WTC11 (cell line): ENCODE measurements around the gene SPATA13.

Source experiments
- CTCF ChIP-seq: fragments of 200-600 bp; IDR thresholded peaks from 2 replicates; pipeline ENCODE4 v1.8.0; 2022; ENCODE audit warnings: antibody characterized with exemption
- MXD4 ChIP-seq: fragments of 250-450 bp; sonication (Bioruptor Pico); IDR thresholded peaks from 2 replicates; pipeline ENCODE4 v1.8.0; 2021; ENCODE audit warnings: mild to moderate bottlenecking, moderate library complexity, borderline replicate concordance

- TF ChIP-seq MXD4 (CRISPR knock-in tag) (no peak), CTCF (no peak)
These were observed 42.8 kb downstream of the SPATA13 start for GRCh38 chr13:24203273-24203672.
